GM18873 (cell line): Measurements from ENCODE around the gene H6PD.

Experiments
- ATAC-seq: cut with Tn5 transposase; IDR thresholded peaks from one replicate; pipeline ENCODE4 v1.9.1; 2021; ENCODE audit warnings: mild to moderate bottlenecking, moderate library complexity, moderate number of reproducible peaks; ENCODE audit not compliant: unreplicated experiment, low FRiP score

H6PD gene, protein sequence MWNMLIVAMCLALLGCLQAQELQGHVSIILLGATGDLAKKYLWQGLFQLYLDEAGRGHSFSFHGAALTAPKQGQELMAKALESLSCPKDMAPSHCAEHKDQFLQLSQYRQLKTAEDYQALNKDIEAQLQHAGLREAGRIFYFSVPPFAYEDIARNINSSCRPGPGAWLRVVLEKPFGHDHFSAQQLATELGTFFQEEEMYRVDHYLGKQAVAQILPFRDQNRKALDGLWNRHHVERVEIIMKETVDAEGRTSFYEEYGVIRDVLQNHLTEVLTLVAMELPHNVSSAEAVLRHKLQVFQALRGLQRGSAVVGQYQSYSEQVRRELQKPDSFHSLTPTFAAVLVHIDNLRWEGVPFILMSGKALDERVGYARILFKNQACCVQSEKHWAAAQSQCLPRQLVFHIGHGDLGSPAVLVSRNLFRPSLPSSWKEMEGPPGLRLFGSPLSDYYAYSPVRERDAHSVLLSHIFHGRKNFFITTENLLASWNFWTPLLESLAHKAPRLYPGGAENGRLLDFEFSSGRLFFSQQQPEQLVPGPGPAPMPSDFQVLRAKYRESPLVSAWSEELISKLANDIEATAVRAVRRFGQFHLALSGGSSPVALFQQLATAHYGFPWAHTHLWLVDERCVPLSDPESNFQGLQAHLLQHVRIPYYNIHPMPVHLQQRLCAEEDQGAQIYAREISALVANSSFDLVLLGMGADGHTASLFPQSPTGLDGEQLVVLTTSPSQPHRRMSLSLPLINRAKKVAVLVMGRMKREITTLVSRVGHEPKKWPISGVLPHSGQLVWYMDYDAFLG

GRCh38 chr1:9234223-9235095 is at the start of gene H6PD:
TSS of gene H6PD (plus strand) at chr1:9234774. CDS start at chr1:9244935, 10,161 bp downstream.
- peak; percentile 63 for ATAC-seq

GRCh38 chr1:9186082-9186859 is 48.3 kb upstream of the H6PD start:
- ATAC-seq: no peak

- no peak for ATAC-seq
These were observed 47.6 kb upstream of the H6PD start for GRCh38 chr1:9187004-9187403.

GRCh38 chr1:9190234-9190633 is 44.3 kb upstream of the H6PD start:
- no peak for ATAC-seq

- ATAC-seq: no peak
These were observed 43.3 kb upstream of the H6PD start for GRCh38 chr1:9191231-9191630.

DNA sequence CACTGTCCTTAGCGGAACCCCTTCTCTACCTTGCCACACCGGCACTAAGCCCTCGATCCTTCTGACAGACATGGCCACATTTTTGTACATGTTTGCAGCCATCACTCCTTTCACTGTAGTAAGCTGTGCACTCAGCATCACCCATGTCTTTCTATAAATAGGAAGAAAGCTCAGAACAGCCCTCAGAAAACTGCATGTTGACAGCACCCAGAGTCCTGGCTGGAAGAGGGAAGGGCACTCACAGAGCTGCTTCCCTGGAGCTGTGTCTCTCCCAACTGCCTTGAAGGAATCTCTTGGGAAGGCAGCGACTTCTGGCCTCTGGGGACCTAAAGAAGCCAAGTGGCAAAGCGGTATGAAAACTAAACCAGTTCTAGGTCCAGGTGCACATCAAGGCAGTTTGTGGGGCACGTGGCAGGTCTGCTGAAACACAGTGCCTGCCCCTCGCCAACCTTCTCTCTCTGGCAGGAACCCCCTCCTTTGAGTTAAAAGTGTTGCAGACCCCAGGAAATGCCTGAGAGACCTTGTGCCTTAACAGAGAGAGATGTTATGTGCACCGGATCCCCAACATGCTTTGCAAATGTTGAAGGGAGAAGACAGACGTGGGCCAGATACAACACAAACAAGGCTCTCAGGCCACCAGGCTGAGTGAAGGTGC is 41.9 kb upstream of the H6PD start:
- no peak for ATAC-seq

GRCh38 chr1:9193233-9193625 is 41.3 kb upstream of the H6PD start:
- no peak for ATAC-seq

DNA sequence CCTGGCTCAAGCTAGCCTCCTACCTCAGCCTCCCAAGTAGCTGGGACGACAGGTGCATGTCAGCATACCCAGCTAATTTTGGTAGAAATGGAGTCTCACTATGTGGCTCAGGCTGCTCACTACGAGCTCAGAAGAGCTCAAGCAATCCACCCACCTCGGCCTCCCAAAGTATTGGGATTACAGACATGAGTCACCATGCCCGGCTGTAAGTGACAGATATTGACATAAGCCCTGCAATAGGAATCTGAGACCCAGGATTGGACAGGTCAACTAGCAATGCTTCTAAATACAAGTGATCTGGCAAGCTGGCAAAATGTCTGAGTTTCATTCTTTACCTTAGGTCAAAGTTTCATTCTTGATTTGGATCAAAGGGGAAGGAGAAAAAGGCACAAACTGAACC is 40.5 kb upstream of the H6PD start:
- no peak for ATAC-seq

- no peak for ATAC-seq
These were observed 38.9 kb upstream of the H6PD start for GRCh38 chr1:9195651-9196050.

- no peak for ATAC-seq
These were observed 38.2 kb upstream of the H6PD start for GRCh38 chr1:9196129-9197040.

DNA sequence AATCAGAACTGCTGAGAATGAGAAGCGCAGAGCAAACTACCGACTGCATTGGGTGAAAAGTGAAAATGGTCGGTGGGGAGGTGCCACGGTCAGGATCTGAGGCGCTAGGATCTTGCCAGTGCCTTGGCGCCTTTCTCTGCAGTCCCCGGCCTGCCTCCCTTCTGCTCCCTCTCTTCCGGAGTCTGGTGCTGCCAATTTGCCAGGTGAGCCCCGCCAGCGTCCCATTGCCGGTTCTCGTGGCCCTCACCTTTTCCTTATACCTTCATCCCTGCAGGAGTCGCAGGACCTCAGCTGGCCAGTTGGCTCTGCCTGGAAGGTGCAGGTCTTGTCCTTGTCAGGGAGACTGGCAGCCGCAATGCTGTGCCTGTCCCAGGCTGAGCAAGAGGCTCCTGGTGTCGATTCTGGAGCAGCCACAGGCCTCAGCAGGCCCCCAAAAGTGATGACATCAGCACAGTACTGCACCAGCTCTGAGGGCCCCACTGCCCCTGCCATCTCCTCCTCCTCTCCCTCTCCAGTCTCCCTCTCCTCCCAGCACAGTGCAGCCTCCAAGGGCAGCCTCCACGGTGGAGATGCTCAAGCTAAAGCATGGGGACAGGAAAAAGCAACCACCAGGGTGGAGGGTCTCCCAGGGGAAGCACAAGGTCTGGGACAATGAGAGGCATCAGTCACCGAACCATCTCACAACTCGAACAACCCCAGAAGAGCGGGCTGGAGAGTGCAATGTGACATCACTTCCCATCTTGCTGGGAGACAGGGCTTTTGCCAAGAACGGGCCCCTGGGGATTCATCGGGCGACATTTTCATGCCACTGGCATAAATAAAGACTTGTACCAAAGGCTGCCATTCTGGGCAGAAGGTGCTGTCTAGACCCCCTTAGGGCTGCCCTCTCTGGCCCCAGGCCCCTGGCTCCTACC is 37.1 kb upstream of the H6PD start:
- ATAC-seq: no peak

GRCh38 chr1:9198538-9199361 is 35.8 kb upstream of the H6PD start:
- no peak for ATAC-seq

DNA sequence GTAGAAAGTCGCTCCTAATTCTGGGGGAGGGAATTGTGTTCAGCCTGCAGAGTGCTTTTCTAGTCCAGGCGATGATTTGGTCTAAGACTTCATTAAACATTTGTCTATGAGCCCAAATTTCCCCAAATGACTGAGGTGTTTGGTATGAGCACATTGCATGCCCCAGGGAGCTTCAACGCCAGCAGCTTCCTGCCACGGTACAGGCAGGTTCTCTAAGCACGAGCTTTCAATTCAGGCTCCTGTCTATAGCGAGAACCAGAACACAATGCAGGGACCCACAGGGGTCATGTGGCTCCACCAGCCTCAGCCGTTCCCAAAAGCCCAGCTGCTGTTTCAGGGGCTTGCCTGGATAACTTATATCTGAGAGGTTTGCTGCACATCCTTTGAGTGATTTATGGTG is 34.1 kb upstream of the H6PD start:
- no peak for ATAC-seq

DNA sequence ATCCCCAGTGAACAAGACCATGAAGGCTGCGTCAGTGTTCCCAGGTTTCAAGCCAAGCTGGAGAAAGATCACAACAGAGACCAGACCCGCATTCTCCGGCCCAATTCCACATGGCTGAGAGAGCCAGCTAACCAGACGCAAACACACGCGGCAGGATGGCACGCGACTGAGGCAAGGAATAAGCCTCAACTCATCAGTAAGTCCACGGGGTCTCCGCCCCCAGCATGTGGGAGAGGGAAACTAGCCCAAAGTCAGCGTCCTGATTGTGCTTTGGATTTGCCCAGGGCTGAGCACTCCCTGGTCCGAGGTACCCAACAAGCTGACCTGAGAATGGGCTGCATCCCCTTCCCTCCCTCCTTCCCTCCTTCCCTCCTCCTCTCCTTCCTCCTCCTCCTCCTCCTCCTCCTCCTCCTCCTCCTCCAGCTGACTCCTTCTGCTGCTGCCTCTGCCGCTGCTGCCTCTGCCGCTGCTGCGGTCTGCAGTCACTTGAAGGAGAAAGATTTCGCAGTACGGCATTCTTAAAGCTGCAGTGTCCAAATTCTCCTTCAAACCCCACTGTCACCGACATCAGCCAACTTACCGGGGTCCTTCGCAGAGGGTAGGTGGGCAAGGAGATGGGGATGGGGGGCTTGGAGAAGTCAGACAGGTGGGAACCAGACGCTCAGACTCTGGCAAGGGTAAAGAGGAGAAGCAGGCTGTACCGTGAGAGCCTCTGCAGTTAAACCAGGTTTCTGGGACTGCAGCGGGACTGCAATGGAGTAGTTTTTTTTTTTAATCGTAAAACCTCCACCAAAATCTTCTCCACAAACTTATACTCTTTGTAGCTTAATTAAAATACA is 33.0 kb upstream of the H6PD start:
- ATAC-seq: no peak

DNA sequence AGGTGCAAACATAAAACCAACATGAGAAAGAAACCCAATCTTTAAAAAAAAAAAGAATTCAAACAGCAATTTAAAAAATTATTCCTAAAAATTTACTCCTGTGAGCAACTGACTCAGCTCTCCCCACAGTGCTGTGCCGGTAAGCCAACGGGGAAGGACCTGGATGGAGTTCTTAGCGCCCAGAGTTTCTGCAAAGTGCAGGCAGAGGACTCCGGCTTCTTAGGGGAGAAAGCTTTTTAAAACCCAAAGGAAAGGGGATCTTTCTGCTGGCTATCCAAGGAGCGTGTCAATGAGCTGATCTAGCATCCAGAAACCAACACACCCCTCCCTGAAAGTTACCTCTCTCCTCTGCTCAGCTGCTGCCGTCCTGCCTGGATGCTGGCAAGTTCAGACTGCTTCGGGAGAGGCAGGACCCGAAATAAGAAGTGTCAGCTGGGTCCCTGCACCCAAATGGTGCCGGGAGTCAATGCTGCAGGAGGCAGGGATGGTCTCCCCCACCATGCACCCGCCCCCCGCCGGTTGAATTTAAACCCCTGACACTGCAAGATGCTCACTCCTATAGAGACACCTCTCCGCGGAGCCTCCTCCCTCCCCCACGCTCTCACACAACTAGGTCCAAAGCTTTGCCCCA is 32.2 kb upstream of the H6PD start:
- no peak for ATAC-seq
